Keratinocyte (primary cell): Measurements from ENCODE around the gene BRD7. TPM values are rescaled to one million over a fixed set of nuclear protein-coding genes. Genes with fewer than 3 reads are reported as not detected.

Experiments used
- DNase-seq: peaks from one replicate; pipeline ENCODE4 v3.0.0-alpha.2; 2011; ENCODE audit warnings: low read depth, missing footprints, low spot score
- FAIRE-seq: peaks from 2 replicates; lab custom pipeline; 2011; peaks lifted over from hg19 to GRCh38; lab: Jason Lieb, UNC
- H2AFZ ChIP-seq: 2 replicates; pipeline ENCODE4 v1.6.0; 2012; ENCODE audit warnings: low read length, control low read depth, inconsistent platforms; ENCODE audit not compliant: control insufficient read depth
- H3K27ac ChIP-seq: 2 replicates; pipeline ENCODE4 v1.5.1; 2011; ENCODE audit warnings: low read length; ENCODE audit not compliant: control insufficient read depth, insufficient read depth
- H3K27me3 ChIP-seq: 3 replicates; pipeline ENCODE4 v1.6.0; 2011; ENCODE audit warnings: low read length; ENCODE audit not compliant: control insufficient read depth, insufficient read depth; ENCODE audit errors: extremely low read depth
- H3K36me3 ChIP-seq, 2 experiments: 2 replicates in 1 of 2; 3 replicates in 1 of 2; pipeline ENCODE4 v1.5.1; 2011; ENCODE audit warnings: low read length in 2 of 2, mild to moderate bottlenecking in 1 of 2; ENCODE audit not compliant: control insufficient read depth in 2 of 2, insufficient read depth in 2 of 2; ENCODE audit errors: extremely low read depth in 1 of 2
- H3K4me1 ChIP-seq: 3 replicates; pipeline ENCODE4 v1.5.1; 2011; ENCODE audit warnings: low read length; ENCODE audit not compliant: control insufficient read depth, insufficient read depth; ENCODE audit errors: extremely low read depth
- H3K4me2 ChIP-seq: 3 replicates; pipeline ENCODE4 v1.6.0; 2011; ENCODE audit warnings: low read depth, low read length; ENCODE audit not compliant: control insufficient read depth, insufficient read depth; ENCODE audit errors: extremely low read depth
- H3K4me3 ChIP-seq, 3 experiments: fragments of 200-600 bp in 1 of 3; sonication (generic) in 1 of 3; 2 replicates in 2 of 3; 3 replicates in 1 of 3; pipeline ENCODE4 v1.5.1; 2011 to 2016; ENCODE audit warnings: low read length in 3 of 3, mild to moderate bottlenecking in 3 of 3, control low read depth in 2 of 3, inconsistent platforms in 1 of 3, low read depth in 1 of 3, mixed read lengths in 1 of 3, mixed run types in 1 of 3, moderate library complexity in 1 of 3; ENCODE audit not compliant: control insufficient read depth in 2 of 3, insufficient read depth in 2 of 3; ENCODE audit errors: extremely low read depth in 1 of 3
- H3K79me2 ChIP-seq: 2 replicates; pipeline ENCODE4 v1.6.0; 2012; ENCODE audit warnings: low read length; ENCODE audit not compliant: control insufficient read depth, insufficient read depth
- H3K9ac ChIP-seq: 3 replicates; pipeline ENCODE4 v1.6.0; 2011; ENCODE audit warnings: low read length; ENCODE audit not compliant: control insufficient read depth, insufficient read depth; ENCODE audit errors: extremely low read depth
- H3K9me1 ChIP-seq: 3 replicates; pipeline ENCODE4 v1.6.0; 2011; ENCODE audit warnings: low read length; ENCODE audit not compliant: control insufficient read depth, insufficient read depth; ENCODE audit errors: extremely low read depth
- H3K9me3 ChIP-seq: 2 replicates; pipeline ENCODE4 v1.5.1; 2012; ENCODE audit warnings: low read depth, low read length; ENCODE audit not compliant: control insufficient read depth
- H4K20me1 ChIP-seq: 3 replicates; pipeline ENCODE4 v1.6.0; 2011; ENCODE audit warnings: low read length; ENCODE audit not compliant: control insufficient read depth, insufficient read depth; ENCODE audit errors: extremely low read depth
- CTCF ChIP-seq, 3 experiments: IDR thresholded peaks in 1 of 3; conservative IDR thresholded peaks in 1 of 3; optimal IDR thresholded peaks in 1 of 3; 2 replicates in 2 of 3; 3 replicates in 1 of 3; pipeline versions ENCODE3 to v1.5.1; 2011; ENCODE audit warnings: low read length in 3 of 3, mild to moderate bottlenecking in 3 of 3, moderate library complexity in 2 of 3, control low read depth in 1 of 3, inconsistent platforms in 1 of 3; ENCODE audit not compliant: insufficient read depth in 2 of 3; ENCODE audit errors: extremely low read depth in 1 of 3
- EZH2 ChIP-seq: IDR thresholded peaks from one replicate; pipeline ENCODE4 v1.6.1; 2012; ENCODE audit warnings: inconsistent platforms, mild to moderate bottlenecking, low read length, moderate library complexity
- dilution Hi-C: fragments of 300-500 bp; cut with MboI; formaldehyde crosslinking; loops from one replicate; pipeline ENCODE4 v1.7.0; 2020; ENCODE audit warnings: low sequenced_read_pairs; ENCODE audit not compliant: extremely low pct_ligation_motif_present
- polyA plus RNA-seq, 5 experiments: library from polyadenylated mRNA; depleted of rRNA in 3 of 5; stranded (reverse) in 3 of 5; stranded (forward) in 1 of 5; unstranded in 1 of 5; fragments of >200 nt; gene quantifications; 1 replicate in 1 of 5; 2 replicates in 3 of 5; 3 replicates in 1 of 5; pipeline versions ENCODE4 v1.2.1 to v1.2.3, GENCODE V29; 2011 to 2012; ENCODE audit warnings: missing spikeins in 2 of 5, low read depth in 1 of 5, low replicate concordance in 1 of 5

The BRD7 gene
- polyA plus RNA-seq, 1 donor (not counting 4 experiments of a cell fraction or from before 2014, with no cell fraction given): 66.6 TPM

- no peaks in the 10 kb centered on the region for H3K36me3 ChIP-seq
- dilution Hi-C loops: no loop called here
- H3K4me2 ChIP-seq: no peak overlapping the region
- FAIRE-seq (no peak), DNase-seq (no peak)
- H4K20me1 ChIP-seq: no peaks in the 10 kb centered on the region
- no peak overlapping the region for H3K4me3 ChIP-seq
- H3K79me2 ChIP-seq: no peaks in the 10 kb centered on the region
- H3K9ac ChIP-seq: no peak overlapping the region
- H3K27me3 ChIP-seq: no peaks in the 10 kb centered on the region
- no peak overlapping the region for H3K27ac ChIP-seq
- no peaks in the 10 kb centered on the region for H3K9me1 ChIP-seq
- TF ChIP-seq CTCF (optimal IDR thresholded peaks at IDR 0.05 in 1 of 3, IDR thresholded peaks at IDR 0.05 in 1 of 3, conservative IDR thresholded peaks at IDR 0.05 in 1 of 3; ENCODE audit: extremely low read depth in 1 of 3, insufficient read depth in 2 of 3, low read length in 3 of 3): no peak
- TF ChIP-seq EZH2: no peak
- H3K9me3 ChIP-seq: no peaks in the 10 kb centered on the region
- no peaks in the 10 kb centered on the region for H3K4me1 ChIP-seq
- no peak overlapping the region for H2AFZ ChIP-seq
Observed at GRCh38 chr16:50408001-50408561, 39.3 kb upstream of the BRD7 start.

- Histone ChIP-seq H4K20me1 (no peaks in the 10 kb centered on the region), H2AFZ (no peak overlapping the region), H3K9me1 (no peaks in the 10 kb centered on the region), H3K79me2 (no peaks in the 10 kb centered on the region), H3K4me3 (no peak overlapping the region), H3K36me3 (no peaks in the 10 kb centered on the region), H3K27me3 (no peaks in the 10 kb centered on the region), H3K27ac (no peak overlapping the region), H3K4me2 (no peak overlapping the region), H3K4me1 (no peaks in the 10 kb centered on the region), H3K9ac (no peak overlapping the region), H3K9me3 (no peaks in the 10 kb centered on the region)
- TF ChIP-seq EZH2 (no peak), CTCF (optimal IDR thresholded peaks at IDR 0.05 in 1 of 3, IDR thresholded peaks at IDR 0.05 in 1 of 3, conservative IDR thresholded peaks at IDR 0.05 in 1 of 3; ENCODE audit: extremely low read depth in 1 of 3, insufficient read depth in 2 of 3, low read length in 3 of 3) (no peak)
- DNase-seq (no peak), FAIRE-seq (no peak)
- dilution Hi-C loops: no loop called here
Observed at GRCh38 chr16:50407351-50407750, 38.6 kb upstream of the BRD7 start.
